NCI-H510A treated with DMSO at 0.1 percent for 48 hours (cell line): ENCODE results near the gene IFITM10.

Source experiments
- DNase-seq: peaks from one replicate; lab custom pipeline; 2025; lab: John Stamatoyannopoulos, UW

IFITM10 gene

DNA sequence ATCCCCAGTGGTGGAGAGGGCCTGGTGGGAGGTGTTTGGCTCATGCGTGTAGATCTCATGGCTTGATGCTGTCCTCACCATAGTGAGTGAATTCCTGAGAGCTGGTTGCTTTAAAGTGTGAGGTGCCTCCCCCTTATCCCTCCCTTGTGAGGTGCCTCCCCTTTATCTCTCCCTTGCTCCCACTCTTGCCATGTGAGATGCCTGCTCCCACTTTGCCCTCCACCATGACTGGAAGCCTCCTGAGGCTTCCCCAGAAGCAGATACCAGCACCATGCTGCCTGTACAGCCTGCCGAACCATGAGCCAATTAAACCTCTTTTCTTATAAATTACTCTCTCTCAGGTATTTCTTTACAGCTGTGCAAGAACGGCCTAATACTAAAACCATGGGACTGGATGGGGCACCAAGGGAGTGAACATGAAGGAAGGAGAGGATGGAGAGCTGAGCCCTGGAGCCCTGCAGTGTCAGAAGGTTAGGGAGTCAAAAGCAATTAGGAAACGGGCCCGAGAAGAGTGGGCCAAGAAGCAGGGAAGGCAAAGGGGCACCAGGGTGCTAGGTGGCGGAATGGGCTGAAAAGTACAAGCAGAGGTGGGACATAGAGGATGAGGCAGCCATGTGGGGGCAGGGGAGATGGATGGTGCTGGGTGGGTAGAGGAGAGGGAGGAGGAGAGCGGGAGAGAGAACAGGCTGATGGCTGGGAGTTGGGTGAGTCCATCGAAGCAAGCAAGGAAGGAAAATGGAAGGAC is 9.4 kb downstream of the IFITM10 start:
- no peak for DNase-seq

DNA sequence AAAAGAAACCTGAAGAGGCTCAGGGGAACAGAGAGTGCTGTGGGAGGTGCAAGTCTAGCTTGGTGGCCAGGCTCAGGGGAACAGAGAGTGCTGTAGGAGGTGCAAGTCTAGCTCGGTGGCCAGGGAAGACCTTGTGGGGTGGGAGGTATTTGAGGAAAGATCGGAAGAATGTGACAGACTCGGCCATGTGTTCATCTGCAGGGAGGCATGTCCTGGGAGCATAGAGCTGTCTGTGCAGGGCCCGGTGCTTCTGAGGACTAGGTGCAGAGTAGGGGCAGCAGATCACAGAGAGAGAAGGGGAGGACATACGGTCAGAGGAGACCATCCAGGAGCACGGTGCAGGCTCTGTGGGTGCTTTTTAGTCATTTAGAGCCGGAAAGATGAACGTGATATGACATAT is 10.8 kb downstream of the IFITM10 start:
- no peak for DNase-seq

DNA sequence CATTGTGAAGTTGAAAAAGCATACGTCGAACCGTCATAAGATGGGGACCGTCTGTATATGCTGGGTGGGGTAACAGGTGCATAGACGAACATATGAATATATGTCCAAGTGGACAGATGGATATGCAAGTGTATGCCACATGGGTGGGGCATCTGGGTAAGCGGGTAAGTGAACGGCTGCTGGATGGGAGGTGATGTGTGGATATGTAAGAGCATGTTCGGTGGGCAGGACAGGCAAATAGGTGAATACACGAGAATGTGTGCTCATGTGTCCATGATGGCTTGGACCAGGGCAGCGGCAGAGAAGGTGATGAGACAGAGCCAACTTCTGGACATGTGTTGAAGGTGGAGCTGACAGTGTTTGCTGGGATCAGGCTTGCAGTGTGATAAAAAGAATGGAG is 12.0 kb downstream of the IFITM10 start:
- DNase-seq, result no peak

GRCh38 chr11:1737080-1737757 is 13.2 kb downstream of the IFITM10 start:
- DNase-seq, result no peak

DNA sequence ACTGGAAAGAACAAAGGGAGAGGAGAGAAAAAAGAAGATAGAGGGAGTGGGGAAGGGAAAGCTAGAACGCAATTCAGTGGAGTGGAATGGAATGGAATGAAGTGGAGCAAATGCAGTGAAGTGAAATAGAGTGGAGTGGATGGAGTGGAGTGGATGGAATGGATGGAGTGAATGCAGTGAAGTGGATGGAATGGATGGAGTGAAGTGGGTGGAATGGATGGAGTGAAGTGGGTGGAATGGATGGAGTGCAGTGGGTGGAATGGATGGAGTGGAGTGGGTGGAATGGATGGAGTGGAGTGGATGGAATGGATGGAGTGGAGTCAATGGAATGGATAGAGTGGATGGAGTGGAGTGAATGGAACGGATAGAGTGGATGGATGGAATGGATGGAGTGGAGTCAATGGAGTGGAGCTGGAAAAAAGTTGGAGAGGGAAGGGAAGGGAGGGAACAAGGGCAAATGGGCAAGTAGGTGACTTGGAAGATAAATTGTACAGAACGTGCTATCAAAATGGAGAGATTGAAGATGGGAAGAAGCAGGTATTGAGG is 13.9 kb downstream of the IFITM10 start:
- no peak for DNase-seq

GRCh38 chr11:1735271-1735670 is 15.1 kb downstream of the IFITM10 start:
- DNase-seq, result no peak

DNA sequence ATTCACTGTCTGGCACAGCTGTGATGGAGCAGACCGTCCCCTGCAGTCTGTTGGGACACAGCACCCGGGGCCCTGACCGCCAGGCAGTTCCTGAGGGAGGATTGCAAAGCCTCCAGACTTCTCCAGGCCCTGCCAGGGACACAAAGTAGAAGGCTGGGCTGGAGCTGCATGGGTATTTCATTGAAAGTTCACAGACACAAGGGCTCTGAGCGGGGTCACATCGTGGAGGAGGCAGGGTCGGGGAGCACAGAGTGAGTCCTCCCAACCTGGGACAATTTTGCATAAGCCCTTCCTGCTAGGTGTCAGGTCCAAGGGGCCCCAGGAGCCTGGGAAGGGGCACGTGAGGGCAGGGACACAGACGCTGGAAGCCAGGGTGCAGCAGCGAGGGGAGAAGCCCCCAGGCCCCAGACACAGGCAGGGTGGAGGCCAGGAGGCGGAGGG is 15.7 kb downstream of the IFITM10 start:
- no peak for DNase-seq

DNA sequence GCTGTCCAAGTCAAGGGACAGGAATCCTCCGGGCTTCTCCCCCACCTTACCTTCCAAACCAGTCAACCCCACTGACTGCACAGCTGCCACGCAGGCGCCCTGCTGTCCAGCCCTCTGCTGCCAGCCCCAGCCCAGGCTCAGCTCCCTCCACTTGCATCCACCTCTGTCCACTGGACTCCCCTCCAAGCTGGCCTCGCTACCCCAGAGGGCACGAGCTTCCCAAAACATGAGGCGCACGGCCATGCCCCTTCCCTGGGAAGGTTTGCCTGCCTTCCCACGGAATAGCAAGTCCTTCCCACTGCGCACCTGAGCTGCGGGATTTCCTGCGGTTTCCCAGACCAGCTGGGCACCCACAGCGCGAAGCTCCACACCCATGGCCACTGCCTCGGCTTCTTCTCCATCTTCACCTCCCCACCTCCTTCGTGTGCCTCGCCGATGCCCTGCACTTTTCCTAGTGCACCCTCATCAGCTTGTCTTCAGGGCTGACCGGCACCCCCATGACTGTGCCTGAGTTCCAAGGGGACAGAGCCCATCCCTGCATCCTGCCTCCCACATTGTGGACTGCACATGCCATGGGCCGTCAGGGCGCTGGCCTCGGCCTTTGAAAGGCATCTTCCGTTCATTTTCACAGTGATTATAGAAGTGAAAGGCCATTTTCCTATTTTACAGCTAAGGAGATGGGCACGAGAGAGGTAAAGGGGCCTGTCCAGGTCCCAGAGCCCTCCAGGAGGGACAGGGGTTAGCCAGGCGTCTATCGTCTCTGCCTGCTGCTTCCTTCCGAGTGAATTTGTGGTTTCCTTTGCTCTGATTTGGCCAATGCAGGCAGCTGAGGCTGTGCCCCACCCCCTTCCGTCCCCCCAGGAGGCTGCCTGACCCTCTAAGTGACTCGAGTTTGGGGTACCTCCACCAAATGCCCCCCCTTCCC is 16.4 kb downstream of the IFITM10 start:
- DNase-seq, result no peak

DNA sequence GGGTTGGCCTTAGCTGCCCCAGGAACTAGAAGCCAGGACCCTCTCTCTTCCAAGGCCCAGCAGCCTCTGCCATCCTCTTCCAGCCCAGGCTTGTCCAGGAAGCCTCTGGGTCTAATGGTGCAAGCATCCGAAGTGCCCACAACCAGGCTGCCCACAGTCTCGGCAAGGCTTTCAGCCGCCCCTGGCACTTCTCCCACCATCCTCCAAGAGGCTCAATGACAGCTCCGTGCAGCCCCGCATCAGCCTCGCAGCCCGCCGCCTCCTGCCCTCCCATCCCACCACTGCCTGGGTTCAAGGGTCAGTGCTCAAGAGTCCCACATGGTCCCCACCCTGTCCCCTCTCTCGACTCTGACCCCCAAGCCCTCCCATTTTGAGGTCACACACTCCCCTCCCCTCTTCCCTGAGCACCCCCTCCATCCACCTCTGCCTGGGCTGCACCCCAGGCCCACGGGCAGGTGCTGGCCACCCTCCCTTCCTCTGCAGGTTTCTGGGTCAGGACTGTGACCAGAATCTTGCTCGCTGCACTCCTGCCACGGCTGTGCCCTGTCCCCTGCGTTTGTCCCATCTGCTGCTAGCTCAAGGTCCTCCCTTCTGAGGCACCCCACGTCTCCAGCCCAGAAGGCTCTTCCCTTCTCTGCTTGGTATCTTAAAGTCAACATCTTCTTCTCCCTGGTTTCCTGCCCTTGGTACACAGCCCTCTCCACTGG is 17.2 kb downstream of the IFITM10 start:
- no peak for DNase-seq

DNA sequence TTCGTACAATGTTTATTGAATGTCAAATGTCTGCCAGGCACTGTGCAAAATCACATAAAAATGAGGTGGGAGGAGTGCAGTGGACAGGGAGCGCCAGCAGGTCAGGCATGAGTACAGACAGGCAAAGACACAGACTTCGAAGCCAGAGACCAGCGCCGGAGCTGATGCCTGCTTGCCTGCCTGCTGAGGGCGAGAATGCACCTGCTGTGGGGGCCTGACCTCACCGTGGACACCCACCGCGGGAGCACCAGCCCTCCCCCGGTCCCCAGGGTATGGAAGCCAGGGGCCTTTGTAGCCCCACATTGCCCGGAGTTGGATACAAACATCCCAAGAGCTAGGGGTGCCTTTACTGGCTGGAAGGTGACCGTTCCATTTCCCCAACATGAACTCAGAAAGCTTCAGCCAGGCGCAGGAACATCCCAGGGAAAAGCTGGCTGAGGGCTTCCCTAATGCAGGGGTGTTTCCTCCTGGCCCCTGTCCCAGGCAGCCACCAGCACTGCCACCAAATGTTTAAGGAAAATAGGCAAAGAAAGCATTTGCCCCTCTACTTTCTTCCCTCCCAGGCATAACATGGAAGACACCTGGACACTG is 17.9 kb downstream of the IFITM10 start:
- no peak for DNase-seq

DNA sequence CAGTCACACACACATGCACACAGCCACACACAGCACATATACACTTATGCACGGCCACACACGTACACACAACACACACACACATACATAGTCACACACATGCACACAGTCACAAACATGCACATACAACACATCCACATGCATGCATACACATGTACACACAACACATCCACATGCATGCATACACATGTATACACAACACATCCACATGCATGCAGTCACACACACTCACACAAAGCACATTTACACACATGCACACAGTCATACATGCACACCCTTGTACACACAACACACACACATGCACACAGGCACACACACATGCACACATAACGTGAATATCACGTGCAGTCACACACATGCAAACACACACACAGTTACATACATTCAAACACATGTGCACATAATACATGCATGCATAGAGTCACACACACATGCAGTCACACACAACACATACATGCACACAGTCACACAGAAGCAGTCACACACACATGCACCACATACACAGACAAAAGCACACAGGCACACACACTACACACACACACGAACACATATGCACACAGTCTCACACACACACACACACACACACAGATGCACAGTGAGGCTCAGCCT is 18.8 kb downstream of the IFITM10 start:
- DNase-seq, result no peak

- no peak for DNase-seq
Measured at GRCh38 chr11:1730059-1730629, 20.3 kb downstream of the IFITM10 start.

- no peak for DNase-seq
Measured at GRCh38 chr11:1729692-1730011, 20.7 kb downstream of the IFITM10 start.

DNA sequence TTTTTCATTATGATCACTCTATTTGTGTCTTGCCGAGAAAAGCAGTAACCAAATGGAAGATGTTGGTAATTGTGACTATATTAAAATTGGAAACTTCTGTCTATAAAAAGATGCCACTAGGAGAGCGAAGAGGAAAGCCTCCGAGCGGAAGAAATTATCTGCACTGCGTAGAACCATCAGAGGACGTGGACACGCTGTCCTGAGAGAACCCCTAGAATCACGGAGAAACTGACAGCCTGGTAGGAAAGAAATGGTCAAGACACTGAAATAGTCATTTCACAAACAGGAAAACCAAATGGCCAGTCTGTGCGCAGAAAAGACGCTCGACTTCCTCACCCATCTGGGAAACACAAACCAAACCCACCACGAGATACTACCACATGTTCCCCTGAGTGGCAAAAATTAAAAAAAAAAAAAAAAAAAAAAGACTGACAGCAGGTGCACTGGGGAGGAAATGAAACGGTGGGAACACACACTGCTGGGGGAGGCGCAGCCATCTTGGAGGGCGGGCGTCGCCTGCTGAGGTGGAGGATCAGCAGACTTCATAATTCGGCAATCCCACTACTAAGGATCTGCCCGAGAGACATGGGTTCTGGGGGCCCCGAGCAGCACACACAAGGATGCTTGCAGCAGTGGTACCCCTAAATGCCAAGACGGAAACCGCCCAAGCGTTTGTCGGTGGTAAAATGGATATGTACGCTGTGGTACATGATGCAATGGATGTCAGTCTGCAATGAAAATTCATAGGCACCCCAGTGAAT is 21.3 kb downstream of the IFITM10 start:
- DNase-seq, result no peak

GRCh38 chr11:1728301-1728700 is 22.1 kb downstream of the IFITM10 start:
- no peak for DNase-seq

- no peak for DNase-seq
Measured at GRCh38 chr11:1727861-1728260, 22.5 kb downstream of the IFITM10 start.

DNA sequence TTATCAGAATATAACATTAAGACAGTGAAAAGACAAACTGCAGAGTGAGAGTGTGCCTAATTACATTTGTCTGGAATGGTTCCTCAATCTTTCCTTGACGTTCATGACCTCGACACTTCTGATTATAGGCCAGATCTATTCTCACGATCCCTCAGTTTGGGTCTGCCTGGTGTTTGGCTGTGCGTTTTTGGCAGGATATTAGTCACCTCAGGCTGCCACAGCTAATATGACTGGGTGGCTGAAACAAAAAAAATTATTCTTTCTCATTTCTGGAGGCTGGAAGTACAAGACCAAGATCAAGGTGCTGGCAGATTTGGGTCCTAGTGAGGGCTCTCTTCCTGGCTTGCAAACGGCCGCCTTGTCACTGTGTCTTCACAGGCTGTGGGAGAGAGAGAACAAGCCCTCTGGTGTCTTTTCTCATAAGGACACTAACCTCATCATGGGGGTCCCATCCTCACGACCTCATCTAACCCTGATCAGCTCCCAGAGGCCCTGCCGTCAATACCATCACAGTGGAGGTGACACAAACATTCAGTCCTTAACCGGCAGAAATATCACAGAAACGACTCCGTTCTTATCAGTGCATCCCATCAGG is 23.2 kb downstream of the IFITM10 start:
- DNase-seq, result no peak

- DNase-seq, result no peak
Measured at GRCh38 chr11:1719781-1720180, 30.6 kb downstream of the IFITM10 start.

DNA sequence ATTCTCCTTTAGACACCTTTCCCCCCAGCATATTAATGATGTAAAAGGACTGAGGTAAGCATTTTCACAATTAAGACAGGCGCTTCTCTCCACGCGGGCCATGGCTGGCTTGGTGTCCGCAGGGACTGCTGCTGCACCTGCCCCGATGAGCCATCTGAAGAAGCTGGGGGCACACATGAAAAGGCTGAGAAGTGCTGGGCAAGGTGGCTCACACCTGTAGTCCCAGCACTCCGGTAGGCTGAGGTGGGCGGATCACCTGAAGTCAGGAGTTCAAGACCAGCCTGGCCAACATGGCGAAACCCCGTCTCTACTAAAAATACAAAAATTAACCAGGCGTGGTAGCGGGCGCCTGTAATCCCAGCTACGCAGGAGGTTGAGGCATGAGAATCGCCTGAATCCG is 32.1 kb downstream of the IFITM10 start:
- no peak for DNase-seq

DNA sequence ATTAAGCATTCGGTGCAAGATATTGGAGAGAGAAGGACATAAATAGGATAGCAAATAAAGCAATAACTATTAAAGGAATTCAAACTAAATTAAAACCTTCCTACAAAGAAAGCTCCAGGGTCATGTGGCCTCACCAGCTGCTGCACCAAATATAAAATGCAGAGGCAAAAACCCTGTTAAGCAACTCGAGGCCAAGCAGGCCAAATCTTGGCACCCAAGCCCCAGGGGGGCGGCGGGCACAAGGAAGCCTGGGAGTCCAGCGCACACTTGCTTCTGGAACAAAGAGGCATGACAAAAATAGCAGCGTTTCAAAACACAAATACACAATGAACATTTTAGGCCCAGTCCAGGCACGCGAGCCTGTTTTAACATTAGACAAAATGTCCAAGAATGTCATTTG is 32.6 kb downstream of the IFITM10 start:
- DNase-seq, result no peak
